ENCODE measurements around the gene MAP2K2. TPM values are rescaled to one million over a fixed set of nuclear protein-coding genes. Genes with fewer than 3 reads are reported as not detected.
A peak's percentile ranks its signal among the peaks of the same experiment; 100 is the strongest.
"Not testable (repeated sequence)": the region's sequence is repeated elsewhere in the genome, so short reads cannot be mapped to it uniquely, and the experiment has no call there.

The MAP2K2 gene
- total and polyA plus RNA-seq, 7 experiments from 2014 or later = 40.5 to 162 (median 121) TPM

DNA sequence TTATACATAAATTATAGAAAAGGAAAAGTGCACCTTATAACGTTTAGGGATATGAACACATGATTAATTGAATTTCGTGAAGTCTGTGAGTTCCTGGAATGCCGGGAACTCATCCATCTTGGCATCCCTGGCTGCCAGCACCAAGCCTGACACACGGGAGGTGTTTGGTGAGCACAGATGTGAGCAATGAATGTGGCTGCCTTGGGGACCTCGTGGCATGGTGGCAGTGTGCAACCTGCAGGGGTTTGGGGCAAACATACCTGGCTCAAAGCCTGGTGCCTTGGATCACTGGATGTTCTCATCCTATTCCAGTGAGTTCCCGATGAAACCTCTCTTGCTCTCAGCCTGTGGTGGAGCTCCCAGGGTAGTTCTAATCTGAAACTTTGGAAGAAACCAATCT, 10.4 kb upstream of the MAP2K2 start:
- POLR2A ChIA-PET = no interaction called here
- peaks cover 0 to 6% (median 0%) of the 10 kb centered on the region in 5 donors for H3K27me3 Mint-ChIP-seq

DNA sequence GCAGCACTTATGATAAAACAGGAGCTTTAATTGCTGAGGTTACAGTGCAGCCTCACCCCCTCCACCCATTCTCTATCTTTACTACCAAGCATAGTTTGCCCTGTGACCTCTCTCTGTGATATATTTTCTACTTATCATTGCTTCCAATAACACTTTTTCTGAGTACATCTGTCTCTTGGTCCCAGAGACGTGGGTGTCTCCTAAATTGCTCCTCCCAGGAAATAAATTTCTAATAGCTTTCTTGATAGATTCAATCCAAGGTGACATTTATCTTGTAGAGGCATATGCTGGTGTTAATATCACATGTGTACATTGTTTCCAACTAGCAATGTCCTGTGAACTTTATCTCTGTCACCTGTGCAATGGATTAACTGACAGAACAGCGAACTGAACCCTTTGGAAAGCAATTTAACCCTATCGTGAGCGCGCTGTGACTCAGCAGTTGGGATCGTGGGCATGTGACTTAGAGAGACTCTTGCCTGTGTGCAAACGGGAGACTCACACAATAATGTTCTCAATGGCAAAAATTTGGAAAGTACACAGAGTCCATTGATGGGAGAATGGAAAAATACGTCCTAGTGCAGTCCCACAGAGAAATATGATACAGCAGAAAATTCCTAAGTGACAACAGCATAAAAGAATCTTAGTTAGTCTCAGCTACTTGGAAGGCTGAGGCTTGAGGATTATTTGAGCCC, 7.0 kb upstream of the MAP2K2 start:
- H3K4me1 Mint-ChIP-seq = peaks cover 0 to 6% (median 0%) of the 10 kb centered on the region in 7 donors
- no peaks in the 10 kb centered on the region for H3K9me3 ChIP-seq (ENCODE audit: control insufficient read depth in 2 of 3, low read length in 3 of 3)
- H3K27me3 Mint-ChIP-seq = peaks cover 0 to 6% (median 0%) of the 10 kb centered on the region in 5 donors
- H3K36me3 Mint-ChIP-seq = no peaks in the 10 kb centered on the region
- no peaks in the 10 kb centered on the region for H3K27me3 ChIP-seq (ENCODE audit: control insufficient read depth in 2 of 2, insufficient read depth in 2 of 2, low read length in 2 of 2)
- no peaks in the 10 kb centered on the region for H3K4me1 ChIP-seq (ENCODE audit: control insufficient read depth in 2 of 2, insufficient read depth in 2 of 2, low read length in 2 of 2)
- H3K4me3 ChIP-seq (ENCODE audit: low read length) = no peak overlapping the region
- no peaks in the 10 kb centered on the region for H3K9me3 Mint-ChIP-seq
- no peak overlapping the region for H3K27ac ChIP-seq (ENCODE audit: low read depth, low read length)
- H3K27ac Mint-ChIP-seq = no peak overlapping the region
- DNase-seq = no peak
- H3K4me3 Mint-ChIP-seq = no peak overlapping the region
- no peaks in the 10 kb centered on the region for H3K36me3 ChIP-seq (ENCODE audit: control insufficient read depth in 2 of 3, insufficient read depth in 3 of 3, low read length in 3 of 3)
- ATAC-seq = no peak
- intact Hi-C loops (cut with micrococcal nuclease) = no loop called here
- ChIA-PET POLR2A (interaction anchor here (1.5 kb wide), 1 partner anchor 26 kb away, joined by 4 read pairs; no protein-coding TSS in a partner anchor), CTCF (interaction anchor here (0.7 kb wide), 1 partner anchor 20 kb away, joined by 4 read pairs; no protein-coding TSS in a partner anchor)

More for the DNA sequence above, 10.4 kb upstream of the MAP2K2 start:
- no peaks in the 10 kb centered on the region for H3K4me1 ChIP-seq (ENCODE audit: control insufficient read depth in 2 of 2, insufficient read depth in 2 of 2, low read length in 2 of 2)
- ATAC-seq (no peak), DNase-seq (no peak)
- H3K4me3 ChIP-seq (ENCODE audit: low read length) = no peak overlapping the region
- Mint-ChIP-seq H3K4me3 (no peak overlapping the region), H3K36me3 (no peaks in the 10 kb centered on the region), H3K4me1 (peaks cover 0 to 4% (median 0%) of the 10 kb centered on the region in 7 donors), H3K27ac (no peak overlapping the region), H3K9me3 (no peaks in the 10 kb centered on the region)
- CTCF ChIA-PET = no interaction called here
- H3K9me3 ChIP-seq (ENCODE audit: control insufficient read depth in 2 of 3, low read length in 3 of 3) = no peaks in the 10 kb centered on the region
- intact Hi-C loops (cut with micrococcal nuclease) = no loop called here
- no peaks in the 10 kb centered on the region for H3K36me3 ChIP-seq (ENCODE audit: control insufficient read depth in 2 of 3, insufficient read depth in 3 of 3, low read length in 3 of 3)
- no peaks in the 10 kb centered on the region for H3K27me3 ChIP-seq (ENCODE audit: control insufficient read depth in 2 of 2, insufficient read depth in 2 of 2, low read length in 2 of 2)
- H3K27ac ChIP-seq (ENCODE audit: low read depth, low read length) = no peak overlapping the region

DNA sequence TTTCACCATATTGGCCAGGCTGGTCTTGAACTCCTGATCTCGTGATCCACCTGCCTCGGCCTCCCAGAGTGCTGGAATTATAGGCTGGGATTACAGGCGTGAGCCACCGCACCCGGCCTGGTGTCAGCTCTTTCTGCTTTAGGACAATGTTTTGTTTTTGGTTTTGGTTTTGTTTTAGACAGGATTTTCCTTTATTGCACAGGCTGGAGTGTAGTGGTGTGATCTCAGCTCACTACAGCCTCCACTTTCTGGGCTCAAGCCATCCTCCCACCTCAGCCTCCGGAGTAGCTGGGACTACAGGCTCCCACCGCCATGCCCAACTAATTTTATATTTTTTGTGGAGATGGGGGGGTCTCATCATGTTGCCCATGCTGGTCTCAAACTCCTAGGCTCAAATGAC, 5.1 kb upstream of the MAP2K2 start:
- DNase-seq; POLR2A ChIA-PET; CTCF ChIA-PET; ATAC-seq; H3K4me1 ChIP-seq (ENCODE audit: control insufficient read depth in 2 of 2, insufficient read depth in 2 of 2, low read length in 2 of 2); H3K4me3 ChIP-seq (ENCODE audit: low read length); H3K27me3 ChIP-seq (ENCODE audit: control insufficient read depth in 2 of 2, insufficient read depth in 2 of 2, low read length in 2 of 2); H3K9me3 ChIP-seq (ENCODE audit: control insufficient read depth in 2 of 3, low read length in 3 of 3); intact Hi-C loops (cut with micrococcal nuclease); H3K36me3 ChIP-seq (ENCODE audit: control insufficient read depth in 2 of 3, insufficient read depth in 3 of 3, low read length in 3 of 3); H3K27me3 Mint-ChIP-seq; H3K4me3 Mint-ChIP-seq; H3K27ac ChIP-seq (ENCODE audit: low read depth, low read length); H3K36me3 Mint-ChIP-seq; H3K9me3 Mint-ChIP-seq; H3K27ac Mint-ChIP-seq: not testable (repeated sequence)
- H3K4me1 Mint-ChIP-seq = peaks cover 0 to 10% (median 4%) of the 10 kb centered on the region in 7 donors

DNA sequence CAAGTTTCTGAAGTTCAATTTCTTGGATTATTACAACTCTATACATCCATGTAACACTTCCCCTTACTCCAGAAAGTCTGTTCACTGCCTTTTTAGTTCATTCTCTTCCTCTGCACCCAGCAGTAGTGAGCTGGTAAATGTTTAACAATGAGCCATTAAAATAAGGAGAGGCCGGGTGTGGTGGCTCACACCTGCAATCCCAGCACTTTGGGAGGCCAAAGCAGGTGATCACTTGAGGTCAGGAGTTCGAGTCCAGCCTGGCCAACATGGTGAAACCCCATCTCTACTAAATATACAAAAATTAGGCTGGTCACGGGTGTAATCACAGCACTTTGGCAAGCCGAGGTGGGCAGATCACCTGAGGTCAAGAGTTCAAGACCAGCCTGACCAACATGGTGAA, 3.4 kb upstream of the MAP2K2 start:
- intact Hi-C loops (cut with micrococcal nuclease); H3K36me3 Mint-ChIP-seq; H3K4me3 ChIP-seq (ENCODE audit: low read length); H3K27ac ChIP-seq (ENCODE audit: low read depth, low read length); H3K27me3 Mint-ChIP-seq; H3K9me3 ChIP-seq (ENCODE audit: control insufficient read depth in 2 of 3, low read length in 3 of 3); POLR2A ChIA-PET; DNase-seq; H3K27ac Mint-ChIP-seq; H3K9me3 Mint-ChIP-seq; H3K36me3 ChIP-seq (ENCODE audit: control insufficient read depth in 2 of 3, insufficient read depth in 3 of 3, low read length in 3 of 3); H3K27me3 ChIP-seq (ENCODE audit: control insufficient read depth in 2 of 2, insufficient read depth in 2 of 2, low read length in 2 of 2); H3K4me1 ChIP-seq (ENCODE audit: control insufficient read depth in 2 of 2, insufficient read depth in 2 of 2, low read length in 2 of 2); ATAC-seq: not testable (repeated sequence)
- Mint-ChIP-seq H3K4me3 (peak overlapping the region in 2 of 10 donors; percentile 32 to 36), H3K4me1 (peaks cover 10 to 21% (median 14%) of the 10 kb centered on the region in 7 donors)
- CTCF ChIA-PET = interaction anchor here (0.6 to 1.1 kb wide), 2 partner anchors 13 to 352 kb away, joined by 3 to 4 read pairs; no protein-coding TSS in a partner anchor

DNA sequence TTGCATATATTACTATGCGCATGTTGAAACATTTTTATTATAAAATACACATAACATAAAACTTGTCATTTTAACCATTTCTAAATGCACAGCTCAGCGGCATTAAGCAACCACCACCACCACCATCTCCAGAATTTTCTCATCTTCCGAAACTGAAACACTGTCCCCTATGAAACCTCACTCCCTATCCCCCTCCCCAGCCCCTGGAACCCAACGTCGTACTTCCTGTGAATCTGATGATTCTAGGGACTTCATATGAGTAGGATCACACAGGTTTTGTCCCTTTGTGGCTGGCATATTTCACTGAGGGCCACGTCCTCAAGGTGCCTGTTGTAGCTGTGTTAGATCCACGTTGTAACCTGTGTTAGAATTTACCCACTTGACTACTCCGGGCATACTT, 716 bp upstream of the MAP2K2 start:
- POLR2A ChIA-PET = interaction anchor here (0.9 to 1.0 kb wide), 3 partner anchors 10 to 59 kb away, joined by 3 to 6 read pairs (median 4); no protein-coding TSS in a partner anchor
- peak overlapping the region; percentile 64 to 100 (median 78) for H3K4me3 Mint-ChIP-seq
- Histone ChIP-seq H3K36me3 (ENCODE audit: control insufficient read depth in 2 of 3, insufficient read depth in 3 of 3, low read length in 3 of 3) (peaks cover 0 to 12% (median 0%) of the 10 kb centered on the region in 3 experiments), H3K4me1 (ENCODE audit: control insufficient read depth in 2 of 2, insufficient read depth in 2 of 2, low read length in 2 of 2) (peaks cover 10 to 11% of the 10 kb centered on the region in 2 donors), H3K9me3 (ENCODE audit: control insufficient read depth in 2 of 3, low read length in 3 of 3) (no peaks in the 10 kb centered on the region), H3K27ac (ENCODE audit: low read depth, low read length) (peak overlapping the region; percentile 80), H3K4me3 (ENCODE audit: low read length) (peak overlapping the region; percentile 77), H3K27me3 (ENCODE audit: control insufficient read depth in 2 of 2, insufficient read depth in 2 of 2, low read length in 2 of 2) (no peaks in the 10 kb centered on the region)
- intact Hi-C loops (cut with micrococcal nuclease) = loop anchor here (1.0 to 5.0 kb wide), 12 partner anchors 9 to 513 kb away; partner anchors contain the start of genes ANKRD24 (in 2 of the 2), PIAS4 (in 2 of the 2), SIRT6 (in 2 of the 2) and ZBTB7A (in 2 of the 2)
- no peaks in the 10 kb centered on the region for H3K9me3 Mint-ChIP-seq
- ATAC-seq (no peak), DNase-seq (no peak)
- CTCF ChIA-PET = interaction anchor here (0.5 to 0.6 kb wide), 2 partner anchors 127 to 142 kb away, joined by 3 to 4 read pairs; no protein-coding TSS in a partner anchor
- no peaks in the 10 kb centered on the region for H3K27me3 Mint-ChIP-seq
- peaks cover 14 to 28% (median 23%) of the 10 kb centered on the region in 7 donors for H3K4me1 Mint-ChIP-seq
- H3K36me3 Mint-ChIP-seq = peaks cover 0 to 2% (median 0%) of the 10 kb centered on the region in 5 donors
- H3K27ac Mint-ChIP-seq = peak overlapping the region in 8 of 9 donors; percentile 52 to 85 (median 70)

DNA sequence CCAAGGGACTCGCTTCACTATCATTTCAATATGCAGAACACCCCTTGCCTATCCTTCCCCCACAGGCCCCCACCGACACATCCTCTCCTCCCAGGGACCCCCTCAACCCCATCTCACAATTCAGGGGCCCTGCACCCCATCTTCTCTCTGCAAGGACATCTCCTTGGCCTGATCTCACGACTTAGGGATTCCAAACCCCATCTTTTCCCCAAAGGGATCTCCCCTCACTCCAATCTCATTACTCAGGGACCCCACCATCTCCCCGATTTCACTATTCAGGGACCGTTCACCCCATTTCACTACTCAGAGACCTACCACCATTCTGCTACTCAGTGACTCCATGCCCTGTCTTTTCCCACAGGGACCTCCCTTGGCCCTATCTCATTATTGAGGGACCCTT, 1.4 kb downstream of the MAP2K2 start:
- peak overlapping the region; percentile 89 to 100 (median 94) for H3K4me3 Mint-ChIP-seq
- peak overlapping the region; percentile 89 to 97 (median 93) for H3K27ac Mint-ChIP-seq
- H3K27me3 Mint-ChIP-seq = no peaks in the 10 kb centered on the region
- Histone ChIP-seq H3K4me1 (ENCODE audit: control insufficient read depth in 2 of 2, insufficient read depth in 2 of 2, low read length in 2 of 2) (peaks cover 10 to 11% of the 10 kb centered on the region in 2 donors), H3K36me3 (ENCODE audit: control insufficient read depth in 2 of 3, insufficient read depth in 3 of 3, low read length in 3 of 3) (peaks cover 0 to 21% (median 0%) of the 10 kb centered on the region in 3 experiments), H3K27ac (ENCODE audit: low read depth, low read length) (peak overlapping the region; percentile 80), H3K4me3 (ENCODE audit: low read length) (peak overlapping the region; percentile 71), H3K27me3 (ENCODE audit: control insufficient read depth in 2 of 2, insufficient read depth in 2 of 2, low read length in 2 of 2) (no peaks in the 10 kb centered on the region), H3K9me3 (ENCODE audit: control insufficient read depth in 2 of 3, low read length in 3 of 3) (no peaks in the 10 kb centered on the region)
- H3K4me1 Mint-ChIP-seq = peaks cover 17 to 33% (median 29%) of the 10 kb centered on the region in 7 donors
- H3K9me3 Mint-ChIP-seq = no peaks in the 10 kb centered on the region
- ATAC-seq (no peak), DNase-seq (no peak)
- intact Hi-C loops (cut with micrococcal nuclease) = loop anchor here (5.0 kb wide), 2 partner anchors 115 to 515 kb away; partner anchors contain the start of genes PIAS4 (in 1 of the 2) and TNFAIP8L1 (in 1 of the 2)
- POLR2A ChIA-PET = no interaction called here
- peaks cover 0 to 5% (median 0%) of the 10 kb centered on the region in 5 donors for H3K36me3 Mint-ChIP-seq
- CTCF ChIA-PET = no interaction called here
